ENCODE results near the gene GOLGA8Q.
"Not testable (repeated sequence)": the region's sequence is repeated elsewhere in the genome, so short reads cannot be mapped to it uniquely, and the experiment has no call there.

Gene GOLGA8Q, protein sequence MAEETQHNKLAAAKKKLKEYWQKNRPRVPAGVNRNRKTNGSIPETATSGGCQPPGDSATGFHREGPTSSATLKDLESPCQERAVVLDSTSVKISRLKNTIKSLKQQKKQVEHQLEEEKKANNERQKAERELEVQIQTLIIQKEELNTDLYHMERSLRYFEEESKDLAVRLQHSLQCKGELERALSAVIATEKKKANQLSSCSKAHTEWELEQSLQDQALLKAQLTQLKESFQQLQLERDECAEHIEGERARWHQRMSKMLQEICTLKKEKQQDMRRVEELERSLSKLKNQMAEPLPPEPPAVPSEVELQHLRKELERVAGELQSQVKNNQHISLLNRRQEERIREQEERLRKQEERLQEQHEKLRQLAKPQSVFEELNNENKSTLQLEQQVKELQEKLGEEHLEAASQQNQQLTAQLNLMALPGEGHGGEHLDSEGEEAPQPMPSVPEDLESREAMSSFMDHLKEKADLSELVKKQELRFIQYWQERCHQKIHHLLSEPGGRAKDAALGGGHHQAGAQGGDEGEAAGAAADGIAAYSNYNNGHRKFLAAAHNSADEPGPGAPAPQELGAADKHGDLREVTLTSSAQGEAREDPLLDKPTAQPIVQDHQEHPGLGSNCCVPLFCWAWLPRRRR

DNA sequence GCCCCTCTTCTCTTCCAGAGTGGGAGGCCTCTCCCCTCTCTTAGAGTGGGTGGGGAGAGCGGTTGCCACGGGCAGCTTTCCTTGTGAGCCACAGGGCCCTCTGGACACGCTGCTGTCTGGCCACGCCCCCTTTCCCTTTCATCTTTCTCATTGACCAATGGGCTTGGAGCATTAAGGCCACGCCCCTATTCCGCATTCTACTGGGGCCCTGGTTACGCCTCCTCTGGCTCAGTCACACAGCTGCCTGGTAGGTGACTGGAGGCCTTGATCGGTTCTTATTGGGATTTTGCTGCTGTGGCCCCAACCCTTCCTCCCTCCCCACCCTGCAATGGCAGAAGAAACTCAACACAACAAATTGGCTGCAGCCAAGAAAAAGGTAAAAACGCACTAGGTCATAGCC lies at the start of gene GOLGA8Q:
GOLGA8Q (plus strand) TSS at position 301 of the 400 bp plus-strand sequence; CDS start at position 329, 28 bp downstream.
- H3K27me3 ChIP-seq (ENCODE audit: control insufficient read depth, insufficient read depth, low read length); H3K9ac ChIP-seq (ENCODE audit: low read length); H3K9me3 ChIP-seq (ENCODE audit: control insufficient read depth, low read depth, low read length); H3K36me3 ChIP-seq (ENCODE audit: control insufficient read depth, low read depth, low read length); H3K4me1 ChIP-seq (ENCODE audit: control insufficient read depth, low read depth, low read length); H3K4me3 ChIP-seq (ENCODE audit: low read length); H3K27ac ChIP-seq (ENCODE audit: low read length): not testable (repeated sequence)

GRCh38 chr15:30502904-30503781 lies 48.7 kb upstream of the GOLGA8Q start:
- not testable (repeated sequence) for H3K4me1 ChIP-seq (ENCODE audit: control insufficient read depth, low read depth, low read length); H3K27ac ChIP-seq (ENCODE audit: low read length); H3K36me3 ChIP-seq (ENCODE audit: control insufficient read depth, low read depth, low read length); H3K4me3 ChIP-seq (ENCODE audit: low read length); H3K27me3 ChIP-seq (ENCODE audit: control insufficient read depth, insufficient read depth, low read length); H3K9ac ChIP-seq (ENCODE audit: low read length); H3K9me3 ChIP-seq (ENCODE audit: control insufficient read depth, low read depth, low read length)

- not testable (repeated sequence) for H3K9me3 ChIP-seq (ENCODE audit: control insufficient read depth, low read depth, low read length); H3K36me3 ChIP-seq (ENCODE audit: control insufficient read depth, low read depth, low read length); H3K4me1 ChIP-seq (ENCODE audit: control insufficient read depth, low read depth, low read length); H3K9ac ChIP-seq (ENCODE audit: low read length); H3K4me3 ChIP-seq (ENCODE audit: low read length); H3K27ac ChIP-seq (ENCODE audit: low read length); H3K27me3 ChIP-seq (ENCODE audit: control insufficient read depth, insufficient read depth, low read length)
Observed at GRCh38 chr15:30504162-30504843, 47.5 kb upstream of the GOLGA8Q start.

GRCh38 chr15:30514545-30514944 lies 37.3 kb upstream of the GOLGA8Q start:
- not testable (repeated sequence) for H3K9ac ChIP-seq (ENCODE audit: low read length); H3K9me3 ChIP-seq (ENCODE audit: control insufficient read depth, low read depth, low read length); H3K27ac ChIP-seq (ENCODE audit: low read length); H3K36me3 ChIP-seq (ENCODE audit: control insufficient read depth, low read depth, low read length); H3K27me3 ChIP-seq (ENCODE audit: control insufficient read depth, insufficient read depth, low read length); H3K4me3 ChIP-seq (ENCODE audit: low read length); H3K4me1 ChIP-seq (ENCODE audit: control insufficient read depth, low read depth, low read length)

DNA sequence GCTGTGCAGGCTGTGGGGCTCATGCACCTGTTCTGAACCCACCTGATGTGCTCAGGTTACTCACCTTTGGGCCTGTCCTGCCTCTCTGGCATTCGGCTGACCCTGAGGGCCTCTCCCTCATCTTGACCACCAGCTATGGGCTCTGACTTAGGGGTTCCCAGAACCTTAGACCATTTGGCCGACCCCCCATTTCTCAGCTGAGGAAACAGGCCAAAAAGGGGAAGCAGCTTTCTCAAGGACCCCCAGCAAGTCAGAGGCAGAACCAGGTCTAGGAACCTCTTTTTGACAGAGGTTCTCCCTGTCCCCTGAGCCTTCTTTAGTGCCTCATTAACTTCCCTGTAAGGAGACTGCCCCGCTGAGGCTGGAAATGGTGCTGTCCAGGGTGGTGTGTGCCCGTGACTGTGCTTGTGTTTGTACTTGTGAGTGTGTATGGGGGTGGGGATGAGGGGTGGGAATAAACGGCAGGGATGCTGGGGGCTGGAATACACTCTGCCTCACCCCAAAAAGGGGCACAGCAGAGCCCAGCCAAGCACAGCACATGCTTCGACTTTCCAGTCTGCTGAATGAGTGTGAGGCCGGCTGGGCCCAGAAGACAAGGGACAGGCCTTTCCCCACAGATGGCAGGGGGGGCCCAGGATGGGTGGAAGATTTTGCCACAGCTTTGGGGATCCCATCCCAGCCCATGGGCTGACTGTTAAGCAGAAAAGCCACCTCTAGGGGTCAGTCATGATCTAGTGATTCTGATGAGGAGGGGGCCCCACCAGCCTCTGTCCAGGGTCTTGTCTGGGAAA lies 28.2 kb upstream of the GOLGA8Q start:
- not testable (repeated sequence) for H3K36me3 ChIP-seq (ENCODE audit: control insufficient read depth, low read depth, low read length); H3K9ac ChIP-seq (ENCODE audit: low read length); H3K27ac ChIP-seq (ENCODE audit: low read length); H3K27me3 ChIP-seq (ENCODE audit: control insufficient read depth, insufficient read depth, low read length); H3K4me1 ChIP-seq (ENCODE audit: control insufficient read depth, low read depth, low read length); H3K9me3 ChIP-seq (ENCODE audit: control insufficient read depth, low read depth, low read length); H3K4me3 ChIP-seq (ENCODE audit: low read length)

DNA sequence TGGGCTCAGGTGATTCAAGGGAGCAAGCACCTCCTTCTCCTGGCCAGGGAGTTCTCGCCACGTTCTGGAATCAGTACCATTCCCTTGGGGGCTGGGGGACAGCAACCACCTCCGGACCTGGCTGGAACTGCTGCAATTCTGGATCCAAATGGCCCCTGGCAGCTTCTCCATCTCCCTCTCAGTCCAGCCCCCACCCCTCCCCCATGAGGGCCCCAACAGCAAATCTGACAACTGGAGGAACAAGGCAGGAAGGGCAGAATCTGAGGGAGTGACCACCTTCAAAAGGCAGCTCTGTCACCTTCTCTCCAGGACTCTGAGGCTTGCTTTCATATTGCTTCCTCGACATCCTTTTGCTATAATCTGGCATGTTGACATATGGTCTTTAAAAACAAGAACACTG lies 25.9 kb upstream of the GOLGA8Q start:
- not testable (repeated sequence) for H3K27ac ChIP-seq (ENCODE audit: low read length); H3K4me3 ChIP-seq (ENCODE audit: low read length); H3K4me1 ChIP-seq (ENCODE audit: control insufficient read depth, low read depth, low read length); H3K27me3 ChIP-seq (ENCODE audit: control insufficient read depth, insufficient read depth, low read length); H3K36me3 ChIP-seq (ENCODE audit: control insufficient read depth, low read depth, low read length); H3K9ac ChIP-seq (ENCODE audit: low read length); H3K9me3 ChIP-seq (ENCODE audit: control insufficient read depth, low read depth, low read length)

DNA sequence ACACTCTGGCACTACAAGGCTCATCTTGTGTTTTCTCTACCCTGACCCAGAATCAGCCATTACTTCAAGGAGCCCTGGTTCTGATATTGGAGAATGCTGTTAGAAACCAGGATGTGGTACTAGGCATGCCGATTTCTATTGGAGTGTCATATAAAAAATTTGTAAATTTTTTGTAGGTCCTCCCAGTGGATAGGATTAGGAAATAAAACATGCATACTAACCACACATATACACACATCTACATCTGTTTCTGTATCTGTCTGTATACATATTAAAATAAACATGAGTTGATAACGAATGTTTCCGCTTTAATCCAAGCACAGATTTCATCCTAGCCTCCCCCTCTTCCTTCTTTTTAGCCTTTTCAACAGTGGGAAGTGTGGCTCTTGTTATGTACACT lies 22.8 kb upstream of the GOLGA8Q start:
- not testable (repeated sequence) for H3K4me1 ChIP-seq (ENCODE audit: control insufficient read depth, low read depth, low read length); H3K27ac ChIP-seq (ENCODE audit: low read length); H3K9ac ChIP-seq (ENCODE audit: low read length); H3K27me3 ChIP-seq (ENCODE audit: control insufficient read depth, insufficient read depth, low read length); H3K4me3 ChIP-seq (ENCODE audit: low read length); H3K36me3 ChIP-seq (ENCODE audit: control insufficient read depth, low read depth, low read length); H3K9me3 ChIP-seq (ENCODE audit: control insufficient read depth, low read depth, low read length)

DNA sequence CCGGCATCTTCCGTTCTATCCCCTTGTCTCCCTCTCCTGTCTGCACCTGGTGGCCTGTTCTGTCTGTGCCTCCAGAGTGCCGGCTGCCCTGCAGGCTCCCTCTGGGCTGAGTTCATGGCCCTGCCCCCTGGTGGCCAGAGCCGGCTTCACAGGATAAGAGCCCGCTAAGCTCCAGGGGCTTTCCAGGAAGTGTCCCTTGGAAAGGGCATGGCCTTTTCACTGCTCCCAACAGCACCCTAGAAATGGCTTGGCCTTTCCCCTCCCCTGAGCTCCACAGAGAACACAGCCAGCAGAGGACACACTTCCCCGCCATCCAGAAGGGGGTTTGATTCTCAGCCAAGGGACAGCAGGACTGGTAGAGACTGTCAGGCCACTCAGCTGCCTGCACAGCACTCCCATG lies 15.1 kb downstream of the GOLGA8Q start:
- H3K4me1 ChIP-seq (ENCODE audit: control insufficient read depth, low read depth, low read length); H3K9ac ChIP-seq (ENCODE audit: low read length); H3K27me3 ChIP-seq (ENCODE audit: control insufficient read depth, insufficient read depth, low read length): not testable (repeated sequence)

DNA sequence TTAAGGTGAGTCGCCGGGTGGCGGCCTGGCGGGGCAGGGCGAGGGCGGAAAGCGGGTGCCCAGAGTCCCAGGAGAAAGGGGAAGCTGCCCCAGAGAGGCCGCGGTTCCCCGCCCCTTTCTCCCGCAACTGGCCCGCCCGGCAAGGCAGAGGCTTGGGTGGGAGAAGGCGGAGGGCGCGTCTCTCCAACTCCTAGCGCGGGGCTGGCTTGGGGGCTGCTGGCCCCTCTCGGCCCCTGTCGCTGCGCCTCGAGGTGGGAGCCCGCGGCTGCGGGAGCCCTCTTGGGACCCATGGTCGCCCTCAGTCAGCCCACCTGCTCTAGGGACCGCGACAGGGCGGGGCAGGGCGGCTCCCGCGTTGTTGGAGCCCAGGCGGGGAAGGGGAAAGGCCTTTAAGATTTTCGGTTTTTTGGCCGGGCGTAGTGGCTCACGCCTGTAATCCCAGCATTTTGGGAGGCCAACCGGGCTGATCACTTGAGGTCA lies 21.2 kb downstream of the GOLGA8Q start:
- not testable (repeated sequence) for H3K27me3 ChIP-seq (ENCODE audit: control insufficient read depth, insufficient read depth, low read length); H3K4me3 ChIP-seq (ENCODE audit: low read length); H3K9ac ChIP-seq (ENCODE audit: low read length); H3K9me3 ChIP-seq (ENCODE audit: control insufficient read depth, low read depth, low read length); H3K27ac ChIP-seq (ENCODE audit: low read length); H3K4me1 ChIP-seq (ENCODE audit: control insufficient read depth, low read depth, low read length); H3K36me3 ChIP-seq (ENCODE audit: control insufficient read depth, low read depth, low read length)

More for the DNA sequence above, 15.1 kb downstream of the GOLGA8Q start:
- H3K36me3 ChIP-seq (ENCODE audit: control insufficient read depth, low read depth, low read length); H3K4me3 ChIP-seq (ENCODE audit: low read length); H3K27ac ChIP-seq (ENCODE audit: low read length); H3K9me3 ChIP-seq (ENCODE audit: control insufficient read depth, low read depth, low read length): not testable (repeated sequence)

- not testable (repeated sequence) for H3K27ac ChIP-seq (ENCODE audit: low read length); H3K4me3 ChIP-seq (ENCODE audit: low read length); H3K4me1 ChIP-seq (ENCODE audit: control insufficient read depth, low read depth, low read length); H3K9me3 ChIP-seq (ENCODE audit: control insufficient read depth, low read depth, low read length); H3K36me3 ChIP-seq (ENCODE audit: control insufficient read depth, low read depth, low read length); H3K27me3 ChIP-seq (ENCODE audit: control insufficient read depth, insufficient read depth, low read length); H3K9ac ChIP-seq (ENCODE audit: low read length)
Observed at GRCh38 chr15:30579394-30579970, 27.6 kb downstream of the GOLGA8Q start.
